Measurements from ENCODE around the gene CSN2. TPM values are rescaled to one million over a fixed set of nuclear protein-coding genes. Genes with fewer than 3 reads are reported as not detected.

The CSN2 gene
- total RNA-seq, 1 experiment from 2014 or later, result not detected

Other genes starting within 250 kb of the CSN2 start
- not detected in 2 replicates for gene SULT1B1, start 205.1 kb downstream of the CSN2 start, total RNA-seq (2014; rRNA removed; shearing (Covaris generic))
- gene SULT1E1, start 105.6 kb downstream of the CSN2 start, total RNA-seq (2014; rRNA removed; shearing (Covaris generic)), result not detected in 2 replicates
- not detected in 2 replicates for gene CSN1S1, start 34.7 kb downstream of the CSN2 start, total RNA-seq (2014; rRNA removed; shearing (Covaris generic))
- gene STATH, start 30.2 kb upstream of the CSN2 start, total RNA-seq (2014; rRNA removed; shearing (Covaris generic)), result not detected in 2 replicates
- 0.98 TPM in 1 of 2 replicates, not detected in the other for gene HTN3, start 62.7 kb upstream of the CSN2 start, total RNA-seq (2014; rRNA removed; shearing (Covaris generic))
- gene HTN1, start 84.7 kb upstream of the CSN2 start, total RNA-seq (2014; rRNA removed; shearing (Covaris generic)), result not detected in 2 replicates
- not detected in 2 replicates for gene PRR27, start 188.5 kb upstream of the CSN2 start, total RNA-seq (2014; rRNA removed; shearing (Covaris generic))
- gene ODAM, start 230.0 kb upstream of the CSN2 start, total RNA-seq (2014; rRNA removed; shearing (Covaris generic)), result not detected in 2 replicates